Right ventricle myocardium inferior (tissue), 1 donor: Measurements from ENCODE around the gene PSMD5. TPM values are rescaled to one million over a fixed set of nuclear protein-coding genes. Genes with fewer than 3 reads are reported as not detected.

Experiments used
- ATAC-seq: fragments of 200-7000 bp; cut with Tn5 transposase; one replicate; pipeline ENCODE4 v1.9.1; 2020; ENCODE audit warnings: mild to moderate bottlenecking, moderate library complexity
- DNase-seq: peaks from one replicate; pipeline ENCODE4 v3.0.0; 2021; ENCODE audit errors: missing footprints
- intact Hi-C: fragments of 100-400 bp; cut with DNase I; formaldehyde crosslinking; loops from one replicate; pipeline ENCODE4 v1.11.0; 2022
- total RNA-seq: library from RNA; stranded (reverse); fragmentation: NEBNext Ultra II Directional; extraction: Animal tissue kit (Norgen Biotek cat#: 25700); gene quantifications from one replicate; pipeline ENCODE4 v1.2.1, GENCODE V29; 2021
- donor health status: DM: no; HTN: yes; CAD: no; lungs with severe emphysema.

The PSMD5 gene
- total RNA-seq, 1 donor from 2014 or later, result 15.3 TPM

- no peak for DNase-seq
- ATAC-seq, result no peak
- intact Hi-C loops, result no loop called here
These were observed 19.2 kb upstream of the PSMD5 start for GRCh38 chr9:120861935-120862334.

GRCh38 chr9:120860083-120860482 lies 17.4 kb upstream of the PSMD5 start:
- DNase-seq, result no peak
- no peak for ATAC-seq
- intact Hi-C loops, result no loop called here

- DNase-seq (no peak), ATAC-seq (no peak)
- intact Hi-C loops, result no loop called here
These were observed 16.6 kb upstream of the PSMD5 start for GRCh38 chr9:120859361-120859760.

GRCh38 chr9:120857902-120858301 lies 15.2 kb upstream of the PSMD5 start:
- no peak for DNase-seq
- intact Hi-C loops, result no loop called here
- ATAC-seq, result no peak

- peak; percentile 29 for ATAC-seq
- intact Hi-C loops, result no loop called here
- DNase-seq, result no peak
These were observed 14.8 kb upstream of the PSMD5 start for GRCh38 chr9:120857481-120857880.

GRCh38 chr9:120856700-120857099 lies 14.0 kb upstream of the PSMD5 start:
- no peak for ATAC-seq
- intact Hi-C loops, result no loop called here
- no peak for DNase-seq

GRCh38 chr9:120855827-120856670 lies 13.3 kb upstream of the PSMD5 start:
- no peak for ATAC-seq
- intact Hi-C loops, result no loop called here

GRCh38 chr9:120854596-120855327 lies 12.0 kb upstream of the PSMD5 start:
- intact Hi-C loops, result no loop called here
- ATAC-seq (no peak), DNase-seq (no peak)

More at GRCh38 chr9:120855827-120856670, 13.3 kb upstream of the PSMD5 start:
- no peak for DNase-seq

GRCh38 chr9:120853198-120853597 lies 10.5 kb upstream of the PSMD5 start:
- intact Hi-C loops, result no loop called here
- DNase-seq, result no peak
- no peak for ATAC-seq

GRCh38 chr9:120852240-120853010 lies 9.7 kb upstream of the PSMD5 start:
- ATAC-seq (no peak), DNase-seq (no peak)
- intact Hi-C loops, result no loop called here

- ATAC-seq (no peak), DNase-seq (no peak)
- intact Hi-C loops, result no loop called here
These were observed 8.7 kb upstream of the PSMD5 start for GRCh38 chr9:120851449-120851848.

GRCh38 chr9:120850315-120850714 lies 7.6 kb upstream of the PSMD5 start:
- intact Hi-C loops, result no loop called here
- DNase-seq (no peak), ATAC-seq (no peak)

- ATAC-seq, result no peak
- intact Hi-C loops, result no loop called here
- no peak for DNase-seq
These were observed 4.2 kb upstream of the PSMD5 start for GRCh38 chr9:120846906-120847305.

- ATAC-seq (no peak), DNase-seq (no peak)
- intact Hi-C loops, result no loop called here
These were observed 3.6 kb upstream of the PSMD5 start for GRCh38 chr9:120846251-120846889.

GRCh38 chr9:120845255-120845654 lies 2.5 kb upstream of the PSMD5 start:
- ATAC-seq (no peak), DNase-seq (no peak)
- intact Hi-C loops, result no loop called here

GRCh38 chr9:120841930-120842684 lies 615 bp downstream of the PSMD5 start:
- no peak for ATAC-seq
- intact Hi-C loops, result loop anchor here (2.0 kb wide), 3 partner anchors 27 to 95 kb away; partner anchors contain the start of gene FBXW2
- DNase-seq, result no peak

- intact Hi-C loops, result no loop called here
- ATAC-seq, result no peak
These were observed 3.6 kb downstream of the PSMD5 start for GRCh38 chr9:120839146-120839545.

GRCh38 chr9:120837921-120838320 lies 4.8 kb downstream of the PSMD5 start:
- DNase-seq (no peak), ATAC-seq (no peak)
- intact Hi-C loops, result no loop called here

More at GRCh38 chr9:120839146-120839545, 3.6 kb downstream of the PSMD5 start:
- no peak for DNase-seq
